OCI-LY7 (cell line): Measurements from ENCODE around the gene MAZ.

Experiments used
- EZH2phosphoT487 ChIP-seq: fragments of 200-600 bp; sonication (generic); IDR thresholded peaks from 2 replicates; pipeline ENCODE4 v1.6.1; 2018; ENCODE audit warnings: low read depth, borderline replicate concordance, mild to moderate bottlenecking, mixed run types, antibody characterized with exemption, low read length, moderate library complexity, mixed read lengths
- TF ChIP-seq, protein P1 (sequence below): fragments of 200-600 bp; sonication (generic); conservative IDR thresholded peaks from 2 replicates; pipeline ENCODE4 v1.5.1; 2014; ENCODE audit warnings: mild to moderate bottlenecking, antibody characterized with exemption, low read length, moderate library complexity, mixed read lengths

DNA sequence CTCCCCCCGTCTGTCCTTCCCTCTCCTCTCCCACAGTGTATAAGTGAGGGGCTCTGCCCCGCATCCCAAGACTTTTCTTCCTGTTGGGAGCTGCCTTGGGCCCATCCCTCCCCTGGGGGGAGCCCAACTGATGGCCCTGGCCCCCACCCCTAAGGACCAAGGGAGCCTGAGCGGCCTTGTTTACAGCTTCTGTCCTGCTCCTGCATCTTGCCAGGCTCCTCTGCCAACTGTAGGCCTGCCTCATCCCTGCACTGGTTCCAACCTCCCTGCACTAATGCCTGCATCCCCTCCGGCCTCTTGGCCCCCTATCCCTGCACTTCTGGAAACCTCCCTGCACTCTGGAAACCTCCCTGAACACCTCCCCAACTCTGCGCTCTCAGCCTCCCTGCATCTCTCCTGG lies 8.3 kb downstream of the MAZ start:
- TF ChIP-seq, protein P1, sequence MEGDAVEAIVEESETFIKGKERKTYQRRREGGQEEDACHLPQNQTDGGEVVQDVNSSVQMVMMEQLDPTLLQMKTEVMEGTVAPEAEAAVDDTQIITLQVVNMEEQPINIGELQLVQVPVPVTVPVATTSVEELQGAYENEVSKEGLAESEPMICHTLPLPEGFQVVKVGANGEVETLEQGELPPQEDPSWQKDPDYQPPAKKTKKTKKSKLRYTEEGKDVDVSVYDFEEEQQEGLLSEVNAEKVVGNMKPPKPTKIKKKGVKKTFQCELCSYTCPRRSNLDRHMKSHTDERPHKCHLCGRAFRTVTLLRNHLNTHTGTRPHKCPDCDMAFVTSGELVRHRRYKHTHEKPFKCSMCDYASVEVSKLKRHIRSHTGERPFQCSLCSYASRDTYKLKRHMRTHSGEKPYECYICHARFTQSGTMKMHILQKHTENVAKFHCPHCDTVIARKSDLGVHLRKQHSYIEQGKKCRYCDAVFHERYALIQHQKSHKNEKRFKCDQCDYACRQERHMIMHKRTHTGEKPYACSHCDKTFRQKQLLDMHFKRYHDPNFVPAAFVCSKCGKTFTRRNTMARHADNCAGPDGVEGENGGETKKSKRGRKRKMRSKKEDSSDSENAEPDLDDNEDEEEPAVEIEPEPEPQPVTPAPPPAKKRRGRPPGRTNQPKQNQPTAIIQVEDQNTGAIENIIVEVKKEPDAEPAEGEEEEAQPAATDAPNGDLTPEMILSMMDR = no peak
- no peak for TF ChIP-seq EZH2phosphoT487
